CD4-positive, CD25-positive, alpha-beta regulatory T cell (primary cell): ENCODE measurements around the gene LDAF1. TPM values are rescaled to one million over a fixed set of nuclear protein-coding genes. Genes with fewer than 3 reads are reported as not detected.
A peak's percentile ranks its signal among the peaks of the same experiment; 100 is the strongest.
"Not testable (repeated sequence)": the region's sequence is repeated elsewhere in the genome, so short reads cannot be mapped to it uniquely, and the experiment has no call there.

Source experiments
- ATAC-seq, 2 donors: fragments of 150-1000 bp; cut with Tn5 transposase; one replicate each; pipeline ENCODE4 v1.10.0; 2021; ENCODE audit warnings: low read depth in 2 of 2, moderate number of reproducible peaks in 2 of 2, moderate library complexity in 1 of 2
- DNase-seq, 3 donors: peaks; one replicate each; pipeline versions ENCODE4 v3.0.0 to v3.0.0-alpha.2; 2012 to 2022; ENCODE audit warnings: mixed read lengths in 1 of 3
- H3K27ac ChIP-seq: one replicate; pipeline ENCODE4 v1.7.0; 2013; ENCODE audit warnings: mild to moderate bottlenecking, low read length; ENCODE audit not compliant: insufficient read depth, poor library complexity, severe bottlenecking
- H3K27me3 ChIP-seq: one replicate; pipeline ENCODE4 v1.7.0; 2013; ENCODE audit warnings: low read length; ENCODE audit not compliant: control insufficient read depth, insufficient read depth
- H3K36me3 ChIP-seq: one replicate; pipeline ENCODE4 v1.7.0; 2013; ENCODE audit warnings: mild to moderate bottlenecking, low read length, moderate library complexity; ENCODE audit not compliant: control insufficient read depth, insufficient read depth
- H3K4me1 ChIP-seq: 2 replicates; pipeline ENCODE4 v1.7.0; 2013; ENCODE audit warnings: mild to moderate bottlenecking, low read length; ENCODE audit not compliant: insufficient read depth, control insufficient read depth, poor library complexity, severe bottlenecking
- H3K4me3 ChIP-seq: one replicate; pipeline ENCODE4 v1.7.0; 2013; ENCODE audit warnings: low read depth, mild to moderate bottlenecking, low read length, moderate library complexity
- H3K9me3 ChIP-seq, 2 experiments: 1 replicate in 1 of 2; 2 replicates in 1 of 2; pipeline ENCODE4 v1.7.0; 2013; ENCODE audit warnings: low read length in 2 of 2, mild to moderate bottlenecking in 1 of 2, moderate library complexity in 1 of 2; ENCODE audit not compliant: control insufficient read depth in 2 of 2
- H3K27ac Mint-ChIP-seq, 3 donors: one replicate each; pipeline ENCODE4 v1.8.0; 2020 to 2022; ENCODE audit warnings: mild to moderate bottlenecking in 3 of 3, mixed read lengths in 3 of 3, moderate library complexity in 2 of 3
- H3K27me3 Mint-ChIP-seq: one replicate; pipeline ENCODE4 v1.8.0; 2022; ENCODE audit warnings: mild to moderate bottlenecking, mixed read lengths
- H3K36me3 Mint-ChIP-seq: one replicate; pipeline ENCODE4 v1.8.0; 2020; ENCODE audit warnings: mixed read lengths
- H3K4me1 Mint-ChIP-seq, 4 donors: one replicate each; pipeline ENCODE4 v1.8.0; 2020 to 2022; ENCODE audit warnings: mixed read lengths in 4 of 4, mild to moderate bottlenecking in 1 of 4
- H3K4me3 Mint-ChIP-seq, 4 donors: one replicate each; pipeline ENCODE4 v1.8.0; 2020 to 2022; ENCODE audit warnings: mild to moderate bottlenecking in 4 of 4, mixed read lengths in 4 of 4, moderate library complexity in 3 of 4
- H3K9me3 Mint-ChIP-seq, 7 donors: one replicate each; pipeline ENCODE4 v1.8.0; 2020 to 2022; ENCODE audit warnings: mixed read lengths in 7 of 7, mild to moderate bottlenecking in 3 of 7, moderate library complexity in 2 of 7
- polyA plus RNA-seq, 4 donors: library from polyadenylated mRNA; unstranded; fragments of 300-500 nt; fragmentation: Illumina TruSeq; gene quantifications; one replicate each; pipeline ENCODE4 v1.2.3, GENCODE V29; 2021
- total RNA-seq: library from RNA; stranded (reverse); gene quantifications from one replicate; pipeline ENCODE4 v1.2.3, GENCODE V29; 2022

Gene LDAF1
- total and polyA plus RNA-seq, 5 donors from 2014 or later: 15.9 to 30.5 (median 28.9) TPM

DNA sequence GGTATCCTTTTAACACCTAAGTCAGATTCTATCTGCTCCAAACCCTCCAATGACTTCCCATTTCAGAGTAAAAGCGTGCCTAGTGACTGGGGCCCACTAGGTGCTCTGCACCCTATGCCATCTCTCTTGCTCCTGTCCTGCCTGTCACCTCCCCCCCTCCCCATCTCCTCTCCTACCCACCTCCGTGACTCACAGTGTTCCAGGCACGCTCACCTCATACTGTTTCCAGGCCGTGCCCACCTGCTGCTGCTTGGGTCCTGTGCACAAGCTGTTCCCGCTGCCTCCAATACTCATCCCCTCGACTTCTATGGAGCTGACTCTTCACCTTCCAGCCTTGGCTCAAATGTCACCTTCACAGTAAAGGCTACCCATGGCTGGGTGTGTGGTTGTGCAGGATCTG, 29.5 kb upstream of the LDAF1 start:
- no peak for ATAC-seq
- no peak overlapping the region for H3K4me3 Mint-ChIP-seq
- H3K27ac Mint-ChIP-seq: no peak overlapping the region

DNA sequence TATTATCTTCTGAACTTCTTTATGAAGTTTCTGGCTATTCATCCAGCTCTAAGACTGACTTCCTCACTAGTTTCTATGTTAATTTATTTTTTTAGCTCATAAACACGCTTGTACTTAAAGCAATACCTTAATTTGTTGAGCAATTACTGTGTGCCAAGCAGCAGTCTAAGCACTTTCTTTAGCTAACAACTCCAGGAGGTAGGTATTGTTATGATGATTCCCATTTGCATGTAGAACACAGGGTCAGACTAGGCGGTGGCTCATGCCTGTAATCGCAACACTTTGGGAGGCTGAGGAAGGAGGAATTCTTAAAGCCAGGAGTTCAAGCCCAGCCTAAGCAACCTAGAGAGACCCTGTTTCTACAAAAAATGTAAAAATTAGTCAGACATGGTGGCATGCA, 27.7 kb upstream of the LDAF1 start:
- Mint-ChIP-seq H3K36me3 (no peaks in the 10 kb centered on the region), H3K4me1 (no peaks in the 10 kb centered on the region)
- DNase-seq: no peak

More for the DNA sequence above, 29.5 kb upstream of the LDAF1 start:
- Histone ChIP-seq H3K27me3 (no peaks in the 10 kb centered on the region), H3K4me3 (no peak overlapping the region), H3K9me3 (no peaks in the 10 kb centered on the region), H3K36me3 (no peaks in the 10 kb centered on the region), H3K27ac (no peak overlapping the region), H3K4me1 (no peaks in the 10 kb centered on the region)
- Mint-ChIP-seq H3K27me3 (peaks cover 17% of the 10 kb centered on the region), H3K9me3 (peaks cover 0 to 2% (median 0%) of the 10 kb centered on the region in 7 donors), H3K4me1 (no peaks in the 10 kb centered on the region), H3K36me3 (no peaks in the 10 kb centered on the region)
- no peak for DNase-seq

DNA sequence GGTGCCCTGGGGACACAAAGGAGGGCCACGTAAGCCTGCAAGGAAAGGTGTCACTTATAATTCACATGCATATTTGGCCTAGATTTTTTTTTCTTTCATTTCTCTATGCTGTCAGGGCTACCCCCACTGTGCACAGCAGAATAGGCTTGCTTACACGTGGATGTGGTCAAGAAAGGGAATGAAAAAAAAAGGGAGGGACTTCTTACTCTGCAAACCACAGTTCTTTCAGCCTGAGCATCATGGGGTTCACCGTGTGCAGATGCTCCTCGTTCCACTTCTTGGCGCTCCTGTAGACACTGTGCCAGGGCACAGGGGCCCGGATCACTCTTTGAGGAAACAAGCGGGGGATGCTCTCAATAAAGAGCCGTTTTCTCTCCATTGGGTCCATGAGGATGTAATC, 24.4 kb upstream of the LDAF1 start:
- Mint-ChIP-seq H3K9me3 (peaks cover 0 to 3% (median 0%) of the 10 kb centered on the region in 7 donors), H3K27me3 (peaks cover 23% of the 10 kb centered on the region), H3K4me3 (no peak overlapping the region), H3K36me3 (no peaks in the 10 kb centered on the region), H3K4me1 (no peaks in the 10 kb centered on the region), H3K27ac (no peak overlapping the region)
- Histone ChIP-seq H3K27me3 (no peaks in the 10 kb centered on the region), H3K36me3 (no peaks in the 10 kb centered on the region), H3K27ac (no peak overlapping the region), H3K9me3 (no peaks in the 10 kb centered on the region), H3K4me3 (no peak overlapping the region), H3K4me1 (no peaks in the 10 kb centered on the region)
- DNase-seq: no peak
- no peak for ATAC-seq

More for the DNA sequence above, 27.7 kb upstream of the LDAF1 start:
- Histone ChIP-seq H3K27ac (no peak overlapping the region), H3K27me3 (no peaks in the 10 kb centered on the region), H3K9me3 (no peaks in the 10 kb centered on the region), H3K4me1 (no peaks in the 10 kb centered on the region), H3K36me3 (no peaks in the 10 kb centered on the region), H3K4me3 (no peak overlapping the region)
- no peak for ATAC-seq
- Mint-ChIP-seq H3K27me3 (peaks cover 17% of the 10 kb centered on the region), H3K27ac (no peak overlapping the region), H3K9me3 (peaks cover 0 to 4% (median 0%) of the 10 kb centered on the region in 7 donors), H3K4me3 (no peak overlapping the region)

DNA sequence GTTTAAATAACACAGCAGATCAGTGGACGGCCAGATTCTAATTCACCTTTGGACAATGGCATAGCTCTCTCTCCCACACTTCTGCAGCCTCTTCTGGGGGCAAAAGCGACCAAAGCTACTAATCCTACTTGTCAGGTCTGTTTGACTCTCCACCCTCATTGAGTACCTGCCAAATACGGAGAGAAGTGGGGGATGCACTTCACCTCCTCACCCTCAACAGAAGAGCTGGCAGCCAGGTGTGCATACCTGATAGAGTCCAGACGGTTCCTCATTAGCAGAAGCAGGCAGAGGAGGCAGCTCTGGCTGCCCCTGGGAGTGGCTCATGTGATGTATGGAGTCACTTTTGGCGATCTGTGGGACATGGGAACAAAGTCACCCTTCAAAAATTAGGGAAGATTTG, 12.7 kb upstream of the LDAF1 start:
- no peaks in the 10 kb centered on the region for H3K9me3 ChIP-seq
- no peaks in the 10 kb centered on the region for H3K36me3 ChIP-seq
- H3K27ac Mint-ChIP-seq: no peak overlapping the region

DNA sequence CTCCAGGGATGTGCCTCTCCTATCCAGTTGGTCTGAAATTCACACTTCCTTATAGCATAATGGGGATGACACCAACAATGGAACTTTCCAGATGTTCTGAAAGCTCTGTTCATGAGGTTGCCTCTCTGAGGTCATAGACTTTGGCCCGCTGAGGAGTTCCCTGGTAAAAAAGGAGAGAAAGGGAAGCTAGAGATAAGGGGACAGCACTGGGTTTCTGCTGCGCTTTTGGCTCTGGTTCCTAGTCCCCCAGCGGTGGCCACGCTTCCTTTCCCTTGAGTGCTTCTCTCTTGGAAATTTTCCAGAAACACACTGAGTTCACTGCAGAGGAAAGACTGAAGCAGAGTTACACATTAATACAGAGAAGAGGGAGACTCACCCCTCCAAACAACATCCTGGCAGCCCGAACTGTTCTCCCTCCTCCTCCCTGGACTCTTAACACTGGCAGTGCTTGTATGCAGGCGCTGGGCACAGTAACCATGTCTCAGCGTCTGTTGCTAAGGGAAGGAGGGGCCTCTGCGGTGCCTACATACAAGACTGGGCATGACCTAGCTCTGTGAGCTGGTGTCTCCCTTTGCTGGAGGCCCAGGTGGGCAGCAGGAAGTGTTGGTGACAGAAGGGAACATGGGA, 8.0 kb upstream of the LDAF1 start, which contains the start of gene DNAH3:
TSS of gene DNAH3 (minus strand) at position 472 of the 627 bp plus-strand sequence. CDS start 527 bp downstream, outside the sequence.
- Mint-ChIP-seq H3K4me1 (peaks cover 0 to 2% (median 0%) of the 10 kb centered on the region in 4 donors), H3K36me3 (no peaks in the 10 kb centered on the region), H3K27ac (no peak within 1 kb of the TSS), H3K4me3 (no peak within 1 kb of the TSS), H3K27me3 (peaks cover 30% of the 10 kb centered on the region), H3K9me3 (peaks cover 0 to 2% (median 0%) of the 10 kb centered on the region in 7 donors)
- Histone ChIP-seq H3K27ac (no peak within 1 kb of the TSS), H3K36me3 (no peaks in the 10 kb centered on the region), H3K4me1 (no peaks in the 10 kb centered on the region), H3K9me3 (no peaks in the 10 kb centered on the region), H3K4me3 (no peak within 1 kb of the TSS), H3K27me3 (peaks cover 5% of the 10 kb centered on the region)
- DNase-seq: no peak
- no peak for ATAC-seq

More for the DNA sequence above, 12.7 kb upstream of the LDAF1 start:
- H3K27me3 Mint-ChIP-seq: peaks cover 48% of the 10 kb centered on the region
- no peak overlapping the region for H3K4me3 Mint-ChIP-seq
- no peaks in the 10 kb centered on the region for H3K36me3 Mint-ChIP-seq
- DNase-seq (no peak), ATAC-seq (no peak)
- no peaks in the 10 kb centered on the region for H3K4me1 ChIP-seq
- no peak overlapping the region for H3K4me3 ChIP-seq
- peaks cover 0 to 8% (median 0%) of the 10 kb centered on the region in 7 donors for H3K9me3 Mint-ChIP-seq
- no peak overlapping the region for H3K27ac ChIP-seq
- H3K27me3 ChIP-seq: peaks cover 3% of the 10 kb centered on the region
- no peaks in the 10 kb centered on the region for H3K4me1 Mint-ChIP-seq

GRCh38 chr16:21152160-21153030, 6.1 kb upstream of the LDAF1 start:
- not testable (repeated sequence) for H3K9me3 ChIP-seq, H3K27ac Mint-ChIP-seq, DNase-seq, H3K27me3 ChIP-seq, ATAC-seq, H3K9me3 Mint-ChIP-seq, H3K27ac ChIP-seq, H3K4me1 ChIP-seq, H3K4me3 ChIP-seq, H3K36me3 ChIP-seq, H3K36me3 Mint-ChIP-seq, H3K4me3 Mint-ChIP-seq, H3K4me1 Mint-ChIP-seq
- H3K27me3 Mint-ChIP-seq: peaks cover 17% of the 10 kb centered on the region

DNA sequence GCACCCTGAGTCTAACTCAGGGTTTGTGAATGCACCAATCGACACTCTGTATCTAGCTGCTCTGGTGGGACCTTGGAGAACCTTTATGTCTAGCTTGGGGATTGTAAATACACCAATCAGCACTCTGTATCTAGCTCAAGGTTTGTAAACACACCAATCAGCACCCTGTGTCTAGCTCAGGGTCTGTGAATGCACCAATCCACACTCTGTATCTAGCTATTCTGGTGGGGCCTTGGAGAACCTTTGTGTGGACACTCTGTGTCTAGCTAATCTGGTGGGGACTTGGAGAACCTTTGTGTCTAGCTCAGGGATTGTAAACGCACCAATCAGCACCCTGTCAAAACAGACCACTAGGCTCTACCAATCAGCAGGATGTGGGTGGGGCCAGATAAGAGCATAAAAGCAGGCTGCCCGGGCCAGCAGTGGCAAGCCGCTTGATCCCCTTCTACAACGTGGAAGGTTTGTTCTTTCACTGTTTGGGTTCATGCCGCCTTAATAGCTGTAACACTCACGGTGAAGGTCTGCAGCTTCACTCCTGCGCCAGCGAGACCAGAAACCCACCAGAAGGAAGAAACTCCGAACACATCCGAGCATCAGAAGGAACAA, 5.2 kb upstream of the LDAF1 start:
- H3K36me3 Mint-ChIP-seq, H3K4me1 Mint-ChIP-seq: not testable (repeated sequence)

More for the DNA sequence above, 5.2 kb upstream of the LDAF1 start:
- H3K9me3 ChIP-seq, H3K4me1 ChIP-seq, H3K9me3 Mint-ChIP-seq, H3K27ac Mint-ChIP-seq, H3K27me3 ChIP-seq, H3K27ac ChIP-seq, H3K4me3 ChIP-seq, ATAC-seq, DNase-seq, H3K36me3 ChIP-seq: not testable (repeated sequence)
- Mint-ChIP-seq H3K4me3 (peak overlapping the region in 1 of 4 donors; percentile 6), H3K27me3 (peaks cover 11% of the 10 kb centered on the region)
